K562 (cell line): ENCODE measurements around the gene RITA1. TPM values are rescaled to one million over a fixed set of nuclear protein-coding genes. Genes with fewer than 3 reads are reported as not detected.

Experiments used
- DMBX1 ChIP-seq: fragments of 250-450 bp; sonication (Bioruptor Pico); IDR thresholded peaks from 2 replicates; pipeline ENCODE4 v1.8.0; 2022; ENCODE audit warnings: inconsistent platforms, mild to moderate bottlenecking, moderate library complexity, borderline replicate concordance
- FOS ChIP-seq: IDR thresholded peaks from 3 replicates; pipeline ENCODE4 v1.6.1; 2011; ENCODE audit not compliant: insufficient read length; ENCODE audit errors: extremely low read depth
- NEUROD1 ChIP-seq: fragments of 150-350 bp; IDR thresholded peaks from 2 replicates; pipeline ENCODE4 v1.6.1; 2014; ENCODE audit warnings: borderline replicate concordance, low read length, low read depth; ENCODE audit not compliant: partially characterized antibody
- NRF1 ChIP-seq, 2 experiments: fragments of 450-650 bp; IDR thresholded peaks in 1 of 2; conservative IDR thresholded peaks in 1 of 2; 2 replicates each; pipeline ENCODE4 v1.6.1; 2014; ENCODE audit warnings: mild to moderate bottlenecking in 2 of 2
- REST ChIP-seq, 2 experiments: fragments of 450-650 bp; formaldehyde crosslinking in 1 of 2; IDR thresholded peaks; 2 replicates each; pipeline versions ENCODE4 v1.4.0 to v1.6.1; 2014 to 2020; ENCODE audit warnings: mild to moderate bottlenecking in 2 of 2, borderline replicate concordance in 1 of 2, low read depth in 1 of 2
- SP2 ChIP-seq: IDR thresholded peaks from 2 replicates; pipeline ENCODE4 v1.6.1; 2011; ENCODE audit warnings: mild to moderate bottlenecking, low read depth, low read length, moderate library complexity; ENCODE audit not compliant: poor library complexity, severe bottlenecking; ENCODE audit errors: extremely low read depth
- polyA plus RNA-seq, 8 experiments: library from polyadenylated mRNA; depleted of rRNA in 4 of 8; stranded (reverse) in 5 of 8; unstranded in 3 of 8; fragments of >200 nt; fragmentation: Nextera tagmentation in 2 of 8; fragmentation: Illumina TruSeq in 1 of 8; extraction: Ambion mirVana in 2 of 8; extraction: Trizol in 1 of 8; gene quantifications; 2 replicates each; pipeline versions ENCODE4 v1.2.1 to v1.2.3, GENCODE V29; 2011 to 2014; ENCODE audit warnings: inconsistent platforms in 1 of 8, missing spikeins in 1 of 8
- total RNA-seq, 7 experiments: library from RNA; depleted of rRNA in 6 of 7; stranded (reverse); fragments of >200 nt in 6 of 7; fragmentation: Illumina TruSeq in 2 of 7; extraction: Trizol in 2 of 7; gene quantifications; 2 replicates each; pipeline versions ENCODE4 v1.2.1 to v1.2.3, GENCODE V29; 2011 to 2021; ENCODE audit warnings: low replicate concordance in 1 of 7
- TF ChIP-seq, protein P1 (sequence below), 2 experiments: IDR thresholded peaks; 2 replicates each; pipeline ENCODE4 v1.6.1; 2012; ENCODE audit warnings: improper control_type of control experiment in 2 of 2, low read depth in 2 of 2, low read length in 2 of 2, borderline replicate concordance in 1 of 2
- TF ChIP-seq, protein P2 (sequence below): fragments of 450-650 bp; IDR thresholded peaks from 2 replicates; pipeline ENCODE4 v1.6.1; 2014; ENCODE audit warnings: low read depth, mild to moderate bottlenecking, moderate library complexity, borderline replicate concordance

The RITA1 gene
- total and polyA plus RNA-seq, 9 of the 15 experiments (the other 6 are each of a cell fraction or from before 2014, with no cell fraction given), result 2.8 to 40.4 (median 18.0) TPM

- TF ChIP-seq, protein P1, sequence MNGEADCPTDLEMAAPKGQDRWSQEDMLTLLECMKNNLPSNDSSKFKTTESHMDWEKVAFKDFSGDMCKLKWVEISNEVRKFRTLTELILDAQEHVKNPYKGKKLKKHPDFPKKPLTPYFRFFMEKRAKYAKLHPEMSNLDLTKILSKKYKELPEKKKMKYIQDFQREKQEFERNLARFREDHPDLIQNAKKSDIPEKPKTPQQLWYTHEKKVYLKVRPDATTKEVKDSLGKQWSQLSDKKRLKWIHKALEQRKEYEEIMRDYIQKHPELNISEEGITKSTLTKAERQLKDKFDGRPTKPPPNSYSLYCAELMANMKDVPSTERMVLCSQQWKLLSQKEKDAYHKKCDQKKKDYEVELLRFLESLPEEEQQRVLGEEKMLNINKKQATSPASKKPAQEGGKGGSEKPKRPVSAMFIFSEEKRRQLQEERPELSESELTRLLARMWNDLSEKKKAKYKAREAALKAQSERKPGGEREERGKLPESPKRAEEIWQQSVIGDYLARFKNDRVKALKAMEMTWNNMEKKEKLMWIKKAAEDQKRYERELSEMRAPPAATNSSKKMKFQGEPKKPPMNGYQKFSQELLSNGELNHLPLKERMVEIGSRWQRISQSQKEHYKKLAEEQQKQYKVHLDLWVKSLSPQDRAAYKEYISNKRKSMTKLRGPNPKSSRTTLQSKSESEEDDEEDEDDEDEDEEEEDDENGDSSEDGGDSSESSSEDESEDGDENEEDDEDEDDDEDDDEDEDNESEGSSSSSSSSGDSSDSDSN (IDR thresholded peaks at IDR 0.05; ENCODE audit: borderline replicate concordance in 1 of 2, low read depth in 2 of 2, low read length in 2 of 2), result peak in 1 of 2 experiments; percentile 42; a peak in 1 of 4 replicates
- TF ChIP-seq, protein P2, sequence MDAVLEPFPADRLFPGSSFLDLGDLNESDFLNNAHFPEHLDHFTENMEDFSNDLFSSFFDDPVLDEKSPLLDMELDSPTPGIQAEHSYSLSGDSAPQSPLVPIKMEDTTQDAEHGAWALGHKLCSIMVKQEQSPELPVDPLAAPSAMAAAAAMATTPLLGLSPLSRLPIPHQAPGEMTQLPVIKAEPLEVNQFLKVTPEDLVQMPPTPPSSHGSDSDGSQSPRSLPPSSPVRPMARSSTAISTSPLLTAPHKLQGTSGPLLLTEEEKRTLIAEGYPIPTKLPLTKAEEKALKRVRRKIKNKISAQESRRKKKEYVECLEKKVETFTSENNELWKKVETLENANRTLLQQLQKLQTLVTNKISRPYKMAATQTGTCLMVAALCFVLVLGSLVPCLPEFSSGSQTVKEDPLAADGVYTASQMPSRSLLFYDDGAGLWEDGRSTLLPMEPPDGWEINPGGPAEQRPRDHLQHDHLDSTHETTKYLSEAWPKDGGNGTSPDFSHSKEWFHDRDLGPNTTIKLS, result peak; percentile 26; the same call in 1 of the 2 replicates
- 0 out of 2 replicates have a peak, but pooled peaks have one; percentile 9 for TF ChIP-seq DMBX1 (CRISPR knock-in tag)
- TF ChIP-seq NRF1 (conservative IDR thresholded peaks at IDR 0.05 in 1 of 2, IDR thresholded peaks at IDR 0.05 in 1 of 2), result peak; percentile 58 to 61; a peak in 3 of 4 replicates
- TF ChIP-seq NEUROD1, result peak; percentile 83
- TF ChIP-seq REST (IDR thresholded peaks at IDR 0.05; ENCODE audit: borderline replicate concordance), result no peak
- TF ChIP-seq REST (CRISPR knock-in tag; IDR thresholded peaks at IDR 0.05; ENCODE audit: low read depth), result 0 out of 2 replicates have a peak, but pooled peaks have one; percentile 26
- TF ChIP-seq SP2, result peak; percentile 70
- TF ChIP-seq FOS, result peak; percentile 79
Observed at GRCh38 chr12:113184900-113185179, 681 bp upstream of the RITA1 start (continued).
